ENCODE results near the gene TOM1L2.
"Not testable (repeated sequence)": the region's sequence is repeated elsewhere in the genome, so short reads cannot be mapped to it uniquely, and the experiment has no call there.

TOM1L2 gene

GRCh38 chr17:17972126-17972951 lies at the start of gene TOM1L2, which contains the start of gene DRC3:
TOM1L2 (minus strand) TSS chr17:17972400; CDS start chr17:17972313, 87 bp downstream.
DRC3 (plus strand) TSS chr17:17972862; CDS start chr17:17977599, 4,737 bp downstream.
- DNase-seq (ENCODE audit: low read depth): peak; percentile 100

DNA sequence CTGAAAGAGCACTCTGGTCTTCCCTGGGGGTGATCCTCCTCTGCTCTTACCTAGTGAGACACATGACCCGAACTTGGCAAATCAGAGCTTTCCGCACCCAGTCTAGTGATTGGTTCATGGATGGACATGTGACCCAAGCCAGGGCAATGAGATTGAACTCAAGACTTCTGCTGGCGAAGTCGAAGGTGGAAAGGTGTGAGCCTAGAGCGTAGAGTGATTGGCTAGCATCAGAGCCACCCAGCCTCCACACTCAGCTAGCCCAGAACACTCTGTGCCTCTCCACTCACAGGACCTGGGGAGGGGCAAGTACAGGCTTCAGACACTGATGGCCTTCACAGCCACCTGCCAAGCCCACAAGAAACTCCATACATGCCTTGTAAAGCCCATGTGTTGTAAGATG lies 49.2 kb upstream of the TOM1L2 start:
- no peak for DNase-seq (ENCODE audit: low read depth)

GRCh38 chr17:18020971-18021370 lies 48.8 kb upstream of the TOM1L2 start:
- DNase-seq (ENCODE audit: low read depth): no peak

GRCh38 chr17:18019838-18020154 lies 47.6 kb upstream of the TOM1L2 start:
- DNase-seq (ENCODE audit: low read depth): no peak

- DNase-seq (ENCODE audit: low read depth): no peak
Observed at GRCh38 chr17:18018411-18018921, 46.3 kb upstream of the TOM1L2 start.

DNA sequence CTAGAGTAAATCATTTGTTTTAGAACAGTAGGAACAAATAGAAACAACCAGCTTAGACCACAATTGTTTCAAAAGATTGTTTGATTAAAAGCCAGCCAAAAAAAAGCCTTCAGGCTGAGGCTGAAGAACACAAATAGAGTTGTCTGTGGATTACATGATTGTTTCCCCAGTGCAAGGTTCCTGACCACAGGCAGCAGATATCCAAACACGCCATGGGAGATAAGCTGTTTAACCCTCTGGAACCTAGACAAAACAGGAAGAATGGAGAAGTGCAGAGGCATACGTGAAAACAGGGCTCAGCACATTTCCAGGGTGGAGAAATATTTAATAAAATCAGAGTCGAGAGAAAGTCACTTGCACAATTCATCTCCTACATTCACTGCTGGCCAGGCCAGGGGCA lies 45.8 kb upstream of the TOM1L2 start:
- no peak for DNase-seq (ENCODE audit: low read depth)

GRCh38 chr17:18016426-18016825 lies 44.2 kb upstream of the TOM1L2 start:
- DNase-seq (ENCODE audit: low read depth): no peak

- DNase-seq (ENCODE audit: low read depth): no peak
Observed at GRCh38 chr17:18015593-18015992, 43.4 kb upstream of the TOM1L2 start.

- no peak for DNase-seq (ENCODE audit: low read depth)
Observed at GRCh38 chr17:18014006-18014405, 41.8 kb upstream of the TOM1L2 start.

- no peak for DNase-seq (ENCODE audit: low read depth)
Observed at GRCh38 chr17:18011286-18011685, 39.1 kb upstream of the TOM1L2 start.

DNA sequence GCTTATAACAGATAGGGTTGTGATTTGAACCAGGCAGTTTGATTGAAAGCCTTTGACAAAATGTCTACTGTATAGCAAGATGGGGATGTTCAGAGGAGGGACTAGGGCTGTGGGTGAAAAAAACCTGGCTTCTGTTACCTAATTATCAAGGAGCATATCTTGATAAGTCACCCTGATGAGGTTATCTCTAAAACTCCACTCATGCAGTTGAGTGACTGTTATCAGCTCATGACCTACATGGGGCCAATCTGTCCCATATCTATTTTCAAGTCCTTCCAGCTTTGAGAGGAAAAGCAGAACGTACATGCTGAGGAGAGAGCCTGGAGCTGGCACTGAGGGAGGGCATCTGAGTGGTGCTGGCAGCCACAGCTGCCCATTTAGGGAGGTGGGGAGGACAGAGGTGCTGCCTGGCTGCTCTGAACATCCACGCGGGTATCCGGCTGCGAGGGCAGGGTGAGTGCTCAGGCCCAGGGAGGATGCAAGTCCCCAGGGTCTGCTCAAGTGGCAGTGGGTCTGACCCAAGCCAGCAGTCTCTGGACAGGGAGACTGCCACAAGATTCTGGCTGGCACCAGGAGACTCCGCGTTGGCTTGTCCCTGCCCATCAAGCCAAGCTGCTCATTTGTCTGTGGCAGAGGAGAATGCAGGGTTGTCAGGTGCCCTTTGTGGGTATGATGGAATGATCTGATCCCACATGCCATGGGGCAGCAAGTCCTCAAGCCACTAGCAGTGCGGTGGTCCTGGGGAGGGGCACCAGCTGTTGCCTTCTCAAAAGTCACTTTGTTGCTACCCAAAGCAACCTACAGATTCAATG lies 37.6 kb upstream of the TOM1L2 start:
- DNase-seq (ENCODE audit: low read depth): no peak

DNA sequence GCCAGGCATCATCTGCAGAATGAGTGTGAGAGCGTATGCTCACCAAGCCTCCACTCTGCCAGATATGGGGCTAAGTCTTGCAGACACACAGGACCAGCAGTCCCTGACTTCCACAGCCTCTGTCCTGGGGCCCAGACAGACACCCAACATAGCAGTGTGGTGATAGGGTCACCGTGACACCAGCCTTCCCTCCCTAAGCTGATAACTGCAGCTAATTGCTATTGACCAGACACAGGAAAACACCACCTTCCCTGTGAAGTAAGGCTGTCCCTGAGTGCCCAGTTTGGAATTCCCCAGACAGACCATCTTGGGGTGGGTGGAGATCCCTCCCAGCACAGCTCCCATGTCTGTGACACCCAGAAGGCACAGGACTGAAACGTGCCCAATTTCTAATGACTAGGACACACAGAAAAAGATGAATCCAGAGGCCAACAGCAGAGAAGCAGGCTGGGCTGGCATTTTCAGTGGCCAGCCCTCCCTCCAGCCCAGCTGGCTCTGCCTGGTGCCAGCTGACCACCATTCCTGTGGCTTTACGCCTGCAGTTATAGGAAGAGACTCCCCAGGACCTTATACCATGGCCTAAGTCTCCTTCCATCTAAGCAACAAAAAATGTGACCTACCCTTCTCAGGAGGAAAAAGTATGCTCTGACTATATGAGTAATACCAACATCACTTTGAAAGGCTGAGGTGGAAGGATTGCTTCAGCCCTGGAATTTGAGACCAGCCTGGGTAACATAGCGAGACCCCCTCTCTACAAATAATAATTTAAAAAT lies 36.5 kb upstream of the TOM1L2 start:
- DNase-seq (ENCODE audit: low read depth): peak; percentile 92

DNA sequence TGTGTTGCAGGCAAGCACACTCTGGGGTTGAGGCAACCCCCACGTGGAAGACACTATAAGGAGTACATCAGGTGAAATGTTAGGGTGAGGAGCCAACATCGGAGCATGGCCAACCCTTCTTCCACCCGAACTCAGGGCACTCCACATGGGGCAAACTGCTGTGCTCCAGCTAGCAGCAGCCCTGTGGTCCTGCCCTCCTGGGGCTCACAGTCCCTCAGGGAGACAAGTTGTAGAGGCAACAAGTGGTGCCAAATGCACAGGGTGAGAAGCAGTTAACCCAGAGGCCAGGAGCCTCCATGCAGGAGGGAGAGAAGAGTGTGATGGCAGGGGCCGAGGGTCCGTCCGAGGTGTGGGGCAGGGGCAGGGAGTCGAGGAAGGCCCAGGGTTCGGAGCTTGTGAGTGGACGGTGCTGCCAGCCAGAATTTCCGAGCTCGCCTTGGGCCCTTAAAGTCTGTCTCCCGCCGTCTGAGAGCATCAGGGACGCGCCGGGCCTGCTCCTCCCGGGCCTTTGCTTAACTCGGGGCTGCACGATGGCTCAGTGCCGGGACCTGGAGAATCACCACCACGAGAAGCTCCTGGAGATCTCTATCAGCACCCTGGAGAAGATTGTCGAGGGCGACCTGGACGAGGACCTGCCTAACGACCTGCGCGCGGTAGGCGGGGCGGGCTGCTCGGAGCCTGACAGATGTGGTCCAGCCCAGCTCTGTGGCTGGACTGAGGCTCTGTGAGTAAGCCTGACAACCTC lies 34.5 kb upstream of the TOM1L2 start:
- no peak for DNase-seq (ENCODE audit: low read depth)

GRCh38 chr17:18005496-18005895 lies 33.3 kb upstream of the TOM1L2 start:
- DNase-seq (ENCODE audit: low read depth): no peak

GRCh38 chr17:18004884-18005305 lies 32.7 kb upstream of the TOM1L2 start:
- no peak for DNase-seq (ENCODE audit: low read depth)

- no peak for DNase-seq (ENCODE audit: low read depth)
Observed at GRCh38 chr17:18004345-18004744, 32.1 kb upstream of the TOM1L2 start.

DNA sequence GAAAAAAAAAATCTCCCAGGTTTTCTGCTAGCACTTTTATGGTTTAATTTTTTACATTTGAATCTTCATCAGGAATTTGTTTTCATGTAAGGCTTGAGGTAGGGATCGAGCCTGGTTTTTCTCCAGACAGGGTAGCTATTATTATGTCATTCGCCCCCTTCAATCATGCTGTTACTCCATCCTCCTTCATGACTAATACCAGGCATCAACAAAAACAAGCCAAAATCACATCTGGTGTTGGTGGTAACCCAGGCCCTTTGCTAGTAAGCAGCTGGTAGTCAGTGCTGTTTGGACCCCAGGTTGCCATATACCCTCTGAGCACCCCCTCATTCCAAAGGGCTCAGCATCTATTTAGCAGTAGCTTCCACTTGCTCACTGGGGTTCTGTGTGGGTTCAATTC lies 30.0 kb upstream of the TOM1L2 start:
- DNase-seq (ENCODE audit: low read depth): no peak

GRCh38 chr17:18000030-18000408 lies 27.8 kb upstream of the TOM1L2 start:
- DNase-seq (ENCODE audit: low read depth): no peak

GRCh38 chr17:17999364-18000029 lies 27.3 kb upstream of the TOM1L2 start:
- no peak for DNase-seq (ENCODE audit: low read depth)

DNA sequence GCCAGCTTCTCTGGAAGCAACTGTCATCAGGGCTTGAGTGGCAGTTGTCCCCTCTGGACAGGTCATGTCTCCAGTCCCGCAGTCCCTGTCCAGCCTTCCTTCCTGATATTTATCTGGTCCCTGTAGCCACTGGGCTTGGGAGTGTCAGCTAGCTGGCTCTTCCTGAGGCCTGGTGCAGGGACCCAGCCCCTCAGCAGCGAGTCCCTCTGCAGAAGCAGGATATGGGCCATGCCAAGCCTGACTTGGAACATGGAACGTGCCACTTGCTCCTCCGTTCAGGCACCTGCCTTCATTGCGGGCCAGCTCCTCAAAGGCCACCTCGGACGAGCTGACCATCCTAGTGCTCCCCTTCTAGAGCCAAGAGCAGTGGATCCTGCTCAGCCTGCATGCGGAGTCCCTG lies 26.7 kb upstream of the TOM1L2 start:
- no peak for DNase-seq (ENCODE audit: low read depth)

DNA sequence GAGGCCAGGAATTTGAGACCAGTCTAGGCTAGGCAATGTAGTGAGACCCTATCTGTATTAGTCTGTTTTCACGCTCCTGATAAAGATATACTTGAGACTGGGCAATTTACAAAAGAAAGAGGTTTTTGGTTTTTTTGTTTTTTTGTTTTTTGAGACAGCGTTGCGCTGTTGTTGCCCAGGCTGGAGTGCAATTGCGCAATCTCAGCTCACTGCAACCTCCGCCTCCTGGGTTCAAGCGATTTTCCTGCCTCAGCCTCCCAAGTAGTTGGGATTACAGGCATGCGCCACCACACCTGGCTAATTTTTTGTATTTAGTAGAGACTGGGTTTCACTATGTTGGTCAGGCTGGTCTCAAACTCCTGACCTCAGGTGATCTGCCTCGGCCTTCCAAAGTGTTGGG lies 23.7 kb upstream of the TOM1L2 start:
- DNase-seq (ENCODE audit: low read depth): not testable (repeated sequence)
